ENCODE measurements around the gene MTMR4. TPM values are rescaled to one million over a fixed set of nuclear protein-coding genes. Genes with fewer than 3 reads are reported as not detected.

The MTMR4 gene
- total RNA-seq, 2 donors from 2014 or later, result 21.3 to 39.6 TPM

DNA sequence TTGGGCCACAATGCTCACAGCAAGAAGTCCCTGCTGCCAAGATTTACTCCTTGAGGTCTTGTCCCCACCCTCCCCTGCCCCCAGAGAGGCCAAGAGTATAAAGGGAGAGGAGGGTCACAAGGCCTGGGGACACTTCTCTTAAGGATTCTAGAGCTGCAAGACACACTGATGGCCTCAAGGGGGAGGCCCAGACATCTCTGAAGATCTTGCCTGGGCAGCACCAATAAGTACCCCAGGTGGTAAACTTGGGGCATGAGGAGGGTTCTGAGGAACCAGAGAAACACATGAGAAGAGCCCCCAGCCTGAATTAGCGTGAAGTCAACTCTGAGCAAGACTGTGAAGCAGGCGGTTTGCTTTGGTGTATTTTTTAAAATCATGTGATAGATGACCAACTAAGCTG lies 26.8 kb upstream of the MTMR4 start:
- TF ChIP-seq POLR2A (IDR thresholded peaks at IDR 0.05) (no peak), CTCF (IDR thresholded peaks at IDR 0.05) (no peak)
- no peaks in the 10 kb centered on the region for H3K36me3 ChIP-seq (replicated peaks in 1 of 2; ENCODE audit: insufficient read depth in 1 of 2, low read depth in 2 of 2)
- no peak for DNase-seq
- H3K4me1 ChIP-seq, result no peaks in the 10 kb centered on the region
- WGBS, 2 donors, result 79 to 93% methylated on average over 2 of the region's 2 CpGs
- intact Hi-C loops (cut with DNase I), result no loop called here
- H3K9me3 ChIP-seq, result no peaks in the 10 kb centered on the region
- H3K27me3 ChIP-seq, result no peaks in the 10 kb centered on the region
- no peak overlapping the region for H3K27ac ChIP-seq
- H3K4me3 ChIP-seq, result no peak overlapping the region
- no peak for ATAC-seq

DNA sequence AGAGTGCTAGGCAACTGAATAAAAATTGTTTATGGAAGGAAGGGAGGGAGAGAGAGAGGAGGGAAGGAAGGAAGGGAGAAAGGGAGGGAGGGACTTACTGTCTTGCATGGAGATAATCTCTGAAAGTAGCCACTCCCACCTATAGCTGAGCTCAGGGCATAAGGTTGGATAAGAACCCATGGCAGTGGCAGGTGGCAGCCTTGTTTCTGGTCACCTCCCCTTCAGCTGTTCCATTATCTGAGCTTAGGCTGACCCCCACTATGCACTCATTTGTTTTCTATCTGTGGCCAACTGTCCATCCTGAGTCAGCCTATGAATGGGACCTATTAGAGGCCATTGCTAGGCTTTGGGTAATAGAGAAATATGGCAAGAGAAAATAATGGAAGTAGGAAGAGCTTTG lies 25.3 kb upstream of the MTMR4 start:
- TF ChIP-seq CTCF (IDR thresholded peaks at IDR 0.05) (no peak), POLR2A (IDR thresholded peaks at IDR 0.05) (no peak)
- Histone ChIP-seq H3K36me3 (replicated peaks in 1 of 2; ENCODE audit: insufficient read depth in 1 of 2, low read depth in 2 of 2) (no peaks in the 10 kb centered on the region), H3K27ac (no peak overlapping the region), H3K27me3 (no peaks in the 10 kb centered on the region), H3K4me3 (no peak overlapping the region), H3K4me1 (no peaks in the 10 kb centered on the region), H3K9me3 (no peaks in the 10 kb centered on the region)
- intact Hi-C loops (cut with DNase I), result no loop called here
- ATAC-seq (no peak), DNase-seq (no peak)

- Histone ChIP-seq H3K4me3 (no peak overlapping the region), H3K4me1 (no peaks in the 10 kb centered on the region), H3K27me3 (no peaks in the 10 kb centered on the region), H3K9me3 (no peaks in the 10 kb centered on the region), H3K27ac (no peak overlapping the region), H3K36me3 (replicated peaks in 1 of 2; ENCODE audit: insufficient read depth in 1 of 2, low read depth in 2 of 2) (no peaks in the 10 kb centered on the region)
- ATAC-seq (no peak), DNase-seq (no peak)
- WGBS, 2 donors, result 72 to 83% methylated on average over 2 to 6 of the region's 6 CpGs
- TF ChIP-seq CTCF (IDR thresholded peaks at IDR 0.05) (no peak), POLR2A (IDR thresholded peaks at IDR 0.05) (no peak)
- intact Hi-C loops (cut with DNase I), result no loop called here
Measured at GRCh38 chr17:58538811-58539409, 24.5 kb upstream of the MTMR4 start.

GRCh38 chr17:58537266-58537665 lies 22.8 kb upstream of the MTMR4 start:
- no peak for TF ChIP-seq POLR2A (IDR thresholded peaks at IDR 0.05)
- TF ChIP-seq CTCF (IDR thresholded peaks at IDR 0.05), result no peak
- Histone ChIP-seq H3K27ac (no peak overlapping the region), H3K27me3 (no peaks in the 10 kb centered on the region), H3K9me3 (no peaks in the 10 kb centered on the region), H3K4me1 (peaks cover 5% of the 10 kb centered on the region), H3K4me3 (no peak overlapping the region), H3K36me3 (replicated peaks in 1 of 2; ENCODE audit: insufficient read depth in 1 of 2, low read depth in 2 of 2) (no peaks in the 10 kb centered on the region)
- 80 to 89% methylated on average over 4 of the region's 4 CpGs for WGBS, 2 donors
- DNase-seq (no peak), ATAC-seq (no peak)
- intact Hi-C loops (cut with DNase I), result no loop called here

- intact Hi-C loops (cut with DNase I), result no loop called here
- H3K4me3 ChIP-seq, result no peak overlapping the region
- H3K27ac ChIP-seq, result no peak overlapping the region
- no peak for DNase-seq
- H3K9me3 ChIP-seq, result no peaks in the 10 kb centered on the region
- H3K4me1 ChIP-seq, result peaks cover 8% of the 10 kb centered on the region
- no peak for ATAC-seq
- H3K27me3 ChIP-seq, result no peaks in the 10 kb centered on the region
- no peak for TF ChIP-seq CTCF (IDR thresholded peaks at IDR 0.05)
- TF ChIP-seq POLR2A (IDR thresholded peaks at IDR 0.05), result no peak
- no peaks in the 10 kb centered on the region for H3K36me3 ChIP-seq (replicated peaks in 1 of 2; ENCODE audit: insufficient read depth in 1 of 2, low read depth in 2 of 2)
- 80 to 89% methylated on average over 1 to 3 of the region's 3 CpGs for WGBS, 2 donors
Measured at GRCh38 chr17:58536542-58536941, 22.1 kb upstream of the MTMR4 start.

Data from body of pancreas (tissue), 4 donors.